ENCODE results near the gene VRK1.

The VRK1 gene

DNA sequence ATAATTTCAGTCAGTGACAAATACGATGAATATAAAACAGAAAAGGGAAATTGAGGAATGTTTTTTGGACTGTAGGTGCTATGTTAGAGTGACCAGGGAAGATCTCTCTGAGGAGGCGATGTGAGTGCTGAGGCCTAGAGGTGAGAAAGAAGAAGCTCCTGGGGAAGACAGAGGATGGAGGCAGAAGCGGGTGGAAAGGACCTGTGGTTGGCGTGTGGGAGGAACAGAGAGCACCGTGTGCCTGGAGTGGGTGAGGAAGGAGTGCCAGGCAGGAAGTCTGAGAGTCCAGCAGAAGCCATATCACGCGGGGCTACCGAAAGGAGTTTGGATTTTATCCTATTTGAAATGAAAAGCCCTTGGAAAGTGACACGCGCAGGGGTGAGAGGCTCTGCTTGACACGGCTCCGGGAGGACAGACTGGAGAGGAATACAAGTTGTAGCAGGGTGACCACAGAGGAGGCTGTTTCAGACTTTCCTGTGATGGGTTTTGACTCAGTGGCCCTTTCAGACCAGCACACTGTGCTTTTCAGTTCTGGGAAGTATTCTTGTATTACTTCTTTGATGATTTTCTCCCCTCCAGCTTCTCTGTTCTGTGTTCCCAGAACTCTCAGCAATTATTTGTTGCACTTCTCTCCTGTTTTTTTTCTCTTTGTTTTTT lies 96.9 kb downstream of the VRK1 start:
- Histone ChIP-seq H3K4me2 (ENCODE audit: low read length) (no peak overlapping the region), H3K36me3 (ENCODE audit: control insufficient read depth, insufficient read depth, low read length) (no peaks in the 10 kb centered on the region), H2AFZ (no peak overlapping the region), H3K4me1 (no peaks in the 10 kb centered on the region), H3K4me3 (ENCODE audit: low read depth, low read length) (no peak overlapping the region), H3K9ac (no peak overlapping the region), H3K79me2 (no peaks in the 10 kb centered on the region), H3K27ac (no peak overlapping the region), H3K9me3 (ENCODE audit: control insufficient read depth, low read length) (no peaks in the 10 kb centered on the region), H3K27me3 (ENCODE audit: control insufficient read depth, insufficient read depth, low read length) (no peaks in the 10 kb centered on the region)
- TF ChIP-seq, protein P1, sequence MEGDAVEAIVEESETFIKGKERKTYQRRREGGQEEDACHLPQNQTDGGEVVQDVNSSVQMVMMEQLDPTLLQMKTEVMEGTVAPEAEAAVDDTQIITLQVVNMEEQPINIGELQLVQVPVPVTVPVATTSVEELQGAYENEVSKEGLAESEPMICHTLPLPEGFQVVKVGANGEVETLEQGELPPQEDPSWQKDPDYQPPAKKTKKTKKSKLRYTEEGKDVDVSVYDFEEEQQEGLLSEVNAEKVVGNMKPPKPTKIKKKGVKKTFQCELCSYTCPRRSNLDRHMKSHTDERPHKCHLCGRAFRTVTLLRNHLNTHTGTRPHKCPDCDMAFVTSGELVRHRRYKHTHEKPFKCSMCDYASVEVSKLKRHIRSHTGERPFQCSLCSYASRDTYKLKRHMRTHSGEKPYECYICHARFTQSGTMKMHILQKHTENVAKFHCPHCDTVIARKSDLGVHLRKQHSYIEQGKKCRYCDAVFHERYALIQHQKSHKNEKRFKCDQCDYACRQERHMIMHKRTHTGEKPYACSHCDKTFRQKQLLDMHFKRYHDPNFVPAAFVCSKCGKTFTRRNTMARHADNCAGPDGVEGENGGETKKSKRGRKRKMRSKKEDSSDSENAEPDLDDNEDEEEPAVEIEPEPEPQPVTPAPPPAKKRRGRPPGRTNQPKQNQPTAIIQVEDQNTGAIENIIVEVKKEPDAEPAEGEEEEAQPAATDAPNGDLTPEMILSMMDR (IDR thresholded peaks at IDR 0.05) = no peak

GRCh38 chr14:96894966-96895365 lies 97.8 kb downstream of the VRK1 start:
- Histone ChIP-seq H2AFZ (no peak overlapping the region), H3K9ac (no peak overlapping the region), H3K27me3 (ENCODE audit: control insufficient read depth, insufficient read depth, low read length) (no peaks in the 10 kb centered on the region), H3K79me2 (no peaks in the 10 kb centered on the region), H3K36me3 (ENCODE audit: control insufficient read depth, insufficient read depth, low read length) (no peaks in the 10 kb centered on the region), H3K4me1 (no peaks in the 10 kb centered on the region), H3K27ac (no peak overlapping the region), H3K4me2 (ENCODE audit: low read length) (no peak overlapping the region), H3K9me3 (ENCODE audit: control insufficient read depth, low read length) (no peaks in the 10 kb centered on the region), H3K4me3 (ENCODE audit: low read depth, low read length) (no peak overlapping the region)
- TF ChIP-seq, protein P1 (IDR thresholded peaks at IDR 0.05) = no peak

DNA sequence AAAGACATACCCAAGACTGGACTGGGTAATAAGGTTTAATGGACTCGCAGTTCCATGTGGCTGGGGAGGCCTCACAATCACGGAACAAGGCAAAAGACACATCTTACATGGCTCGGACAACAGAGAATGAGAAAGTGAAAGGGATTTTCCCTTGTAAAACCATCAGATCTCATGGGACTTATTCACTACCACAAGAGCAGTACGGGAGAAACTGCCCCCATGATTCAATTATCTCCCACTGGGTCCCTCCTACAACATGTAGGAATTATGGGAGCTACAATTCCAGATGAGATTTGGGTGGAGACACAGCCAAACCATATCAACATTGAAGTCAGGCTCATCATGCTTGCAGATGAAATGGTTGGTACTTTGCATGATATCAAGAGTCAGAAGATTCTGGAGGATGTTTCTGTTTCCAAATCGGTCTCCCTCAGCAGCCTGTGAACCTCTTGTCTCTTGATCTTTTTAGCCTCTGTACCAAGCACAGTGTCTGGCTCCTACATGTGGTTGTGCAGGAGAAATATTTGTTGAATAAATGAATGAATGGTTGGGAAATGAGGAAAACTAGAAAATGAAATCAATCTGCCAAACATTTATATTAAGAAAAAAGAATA lies 98.6 kb downstream of the VRK1 start:
- Histone ChIP-seq H3K9me3 (ENCODE audit: control insufficient read depth, low read length) (no peaks in the 10 kb centered on the region), H3K36me3 (ENCODE audit: control insufficient read depth, insufficient read depth, low read length) (no peaks in the 10 kb centered on the region), H3K4me2 (ENCODE audit: low read length) (no peak overlapping the region), H3K4me1 (no peaks in the 10 kb centered on the region), H3K27me3 (ENCODE audit: control insufficient read depth, insufficient read depth, low read length) (no peaks in the 10 kb centered on the region), H3K9ac (no peak overlapping the region), H3K4me3 (ENCODE audit: low read depth, low read length) (no peak overlapping the region), H2AFZ (no peak overlapping the region), H3K27ac (no peak overlapping the region), H3K79me2 (no peaks in the 10 kb centered on the region)
- TF ChIP-seq, protein P1 (IDR thresholded peaks at IDR 0.05) = no peak

- H3K79me2 ChIP-seq = no peaks in the 10 kb centered on the region
- no peaks in the 10 kb centered on the region for H3K27me3 ChIP-seq (ENCODE audit: control insufficient read depth, insufficient read depth, low read length)
- no peak overlapping the region for H3K4me3 ChIP-seq (ENCODE audit: low read depth, low read length)
- no peak overlapping the region for H2AFZ ChIP-seq
- no peaks in the 10 kb centered on the region for H3K4me1 ChIP-seq
- no peaks in the 10 kb centered on the region for H3K36me3 ChIP-seq (ENCODE audit: control insufficient read depth, insufficient read depth, low read length)
- no peak overlapping the region for H3K9ac ChIP-seq
- no peak overlapping the region for H3K27ac ChIP-seq
- H3K4me2 ChIP-seq (ENCODE audit: low read length) = no peak overlapping the region
- no peaks in the 10 kb centered on the region for H3K9me3 ChIP-seq (ENCODE audit: control insufficient read depth, low read length)
- TF ChIP-seq, protein P1 (IDR thresholded peaks at IDR 0.05) = no peak
These were observed 100.0 kb downstream of the VRK1 start for GRCh38 chr14:96897184-96897583.

DNA sequence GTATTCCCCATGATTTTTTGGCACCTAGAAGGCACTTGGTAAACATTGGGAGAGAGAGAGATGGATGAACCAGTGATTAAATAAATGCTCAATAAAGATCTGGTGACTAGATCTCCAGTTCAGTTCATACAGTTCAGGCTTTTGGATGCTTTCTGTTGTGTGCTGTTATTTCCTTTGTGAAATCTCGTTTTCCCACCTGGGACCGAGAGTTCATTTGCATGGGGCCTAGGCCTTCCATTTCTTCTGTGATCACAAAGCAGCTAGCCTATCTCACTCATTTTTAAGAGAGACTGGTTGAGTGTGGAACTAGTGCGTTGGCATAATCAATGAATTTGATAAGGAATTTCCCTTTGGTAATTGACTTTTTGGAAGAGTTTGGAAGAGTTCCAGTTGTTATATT lies 104.0 kb downstream of the VRK1 start:
- H3K9me3 ChIP-seq (ENCODE audit: control insufficient read depth, low read length) = no peaks in the 10 kb centered on the region
- no peaks in the 10 kb centered on the region for H3K27me3 ChIP-seq (ENCODE audit: control insufficient read depth, insufficient read depth, low read length)
- no peaks in the 10 kb centered on the region for H3K4me1 ChIP-seq
- H3K4me2 ChIP-seq (ENCODE audit: low read length) = no peak overlapping the region
- H3K79me2 ChIP-seq = no peaks in the 10 kb centered on the region
- no peaks in the 10 kb centered on the region for H3K36me3 ChIP-seq (ENCODE audit: control insufficient read depth, insufficient read depth, low read length)
- H3K9ac ChIP-seq = no peak overlapping the region
- H2AFZ ChIP-seq = no peak overlapping the region
- no peak overlapping the region for H3K4me3 ChIP-seq (ENCODE audit: low read depth, low read length)
- no peak overlapping the region for H3K27ac ChIP-seq
- TF ChIP-seq, protein P1 (IDR thresholded peaks at IDR 0.05) = no peak

Data from parathyroid adenoma (tissue), 2 donors.